ENCODE data around the gene HES3.

HES3 gene

DNA sequence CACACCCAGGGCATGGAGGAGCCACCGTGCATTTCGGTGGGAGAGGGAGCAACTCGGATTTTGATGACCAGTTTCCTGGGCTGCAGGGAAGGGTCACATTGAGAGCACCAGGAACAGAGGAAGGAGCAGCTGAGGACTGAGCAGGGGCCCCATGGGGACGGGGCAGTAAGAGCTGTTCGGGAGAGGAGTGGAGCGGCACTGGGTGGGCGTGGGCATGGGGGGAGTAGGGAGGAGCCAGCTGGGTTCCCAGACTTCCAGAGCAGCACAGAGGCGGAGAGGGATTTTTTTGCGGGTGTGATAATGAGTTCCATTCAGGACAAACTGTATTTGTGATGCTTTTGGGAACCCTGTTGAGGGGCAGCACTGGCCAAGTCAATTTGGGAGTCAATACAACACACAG lies 34.3 kb downstream of the HES3 start:
- no peak for DNase-seq (ENCODE audit: low read depth, low spot score)

DNA sequence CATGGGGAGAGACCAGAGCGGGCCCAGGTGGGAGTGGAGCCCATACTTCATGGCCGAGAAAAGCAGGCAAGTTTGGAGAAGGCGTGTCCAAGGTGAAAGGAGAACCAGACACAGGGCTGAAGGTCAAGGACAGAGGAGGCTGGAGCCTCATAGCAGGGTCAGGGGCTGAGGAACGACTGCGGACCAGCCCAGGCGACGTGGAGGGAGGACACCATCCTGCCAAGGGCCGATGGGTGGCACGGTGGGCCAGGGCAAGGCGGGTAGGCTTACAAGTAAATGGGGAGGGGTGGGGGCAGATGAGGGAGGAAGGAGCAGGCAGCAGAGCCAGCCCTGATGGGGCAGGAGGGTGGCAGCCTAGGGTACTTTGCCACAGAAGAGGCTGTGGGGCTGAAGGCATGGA lies 35.1 kb downstream of the HES3 start:
- DNase-seq (ENCODE audit: low read depth, low spot score): no peak

DNA sequence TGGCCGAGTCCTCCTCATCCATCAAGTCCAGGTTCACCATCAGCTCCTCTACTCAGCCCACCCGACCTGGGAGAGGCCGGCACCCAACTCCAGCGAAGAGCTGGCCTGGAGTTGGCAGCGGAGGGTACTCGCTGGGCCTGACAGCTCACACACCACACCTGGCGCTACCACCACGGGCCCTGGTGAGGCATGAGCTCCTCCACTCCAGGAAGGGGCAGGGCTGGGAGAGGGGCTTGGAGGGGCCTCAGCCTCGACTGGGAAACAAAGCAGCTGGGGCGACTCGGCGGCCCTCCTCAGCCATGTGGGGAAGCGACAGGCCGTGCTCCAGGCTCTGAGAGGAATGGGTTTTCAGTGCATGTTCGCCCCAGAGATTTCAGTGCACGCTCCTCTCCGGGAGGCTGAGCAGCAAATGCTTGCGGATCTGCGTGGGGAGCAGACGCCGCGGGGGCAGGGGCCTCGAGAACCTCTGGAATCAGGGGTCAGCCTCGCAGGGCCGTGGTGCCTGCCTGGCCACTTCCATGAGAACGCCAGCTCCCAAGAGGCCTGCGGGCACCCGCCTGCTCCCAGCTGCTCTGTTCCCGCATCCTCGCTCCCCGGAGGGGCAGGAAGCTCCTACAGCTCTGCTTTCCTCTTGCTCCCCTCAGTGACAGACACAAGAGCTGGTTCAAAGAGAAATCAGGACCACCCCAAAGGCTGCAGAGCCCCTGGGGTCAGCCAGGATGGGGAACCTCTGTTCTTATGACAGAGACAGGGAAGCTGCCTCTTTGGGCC lies 35.8 kb downstream of the HES3 start:
- no peak for DNase-seq (ENCODE audit: low read depth, low spot score)

DNA sequence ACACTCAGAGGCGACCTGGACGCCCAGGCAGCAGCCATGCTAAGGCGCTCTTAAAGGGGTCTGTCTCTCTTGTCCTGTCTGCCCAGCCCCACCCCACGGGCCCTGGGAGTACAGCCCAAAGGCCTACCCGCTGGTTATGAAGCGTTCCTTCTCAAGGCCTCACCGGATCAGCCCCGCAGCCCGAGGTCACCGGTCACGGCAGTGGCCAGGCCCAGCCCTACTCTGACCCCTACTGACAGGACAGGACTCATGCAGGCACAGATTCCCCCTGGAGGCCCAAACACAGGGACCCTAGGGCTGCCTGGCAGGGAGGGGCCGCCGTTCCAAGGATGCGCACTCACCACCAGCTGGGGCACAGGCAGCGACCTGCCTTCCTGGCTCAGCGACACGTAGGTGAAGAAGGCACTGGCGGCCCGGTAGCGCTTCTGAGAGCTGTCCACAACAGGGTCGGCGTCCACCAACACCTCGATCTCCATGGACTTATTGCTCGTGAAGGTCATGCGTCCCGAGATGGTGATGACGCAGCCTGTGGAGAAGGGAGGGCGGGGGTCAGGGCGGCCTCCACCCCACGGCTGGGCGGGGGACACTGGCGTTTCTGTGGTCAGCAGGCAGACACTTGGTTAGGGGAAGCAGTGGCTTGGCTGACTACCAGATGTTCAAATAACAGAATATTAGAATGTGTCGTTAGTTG lies 36.9 kb downstream of the HES3 start:
- DNase-seq (ENCODE audit: low read depth, low spot score): no peak

DNA sequence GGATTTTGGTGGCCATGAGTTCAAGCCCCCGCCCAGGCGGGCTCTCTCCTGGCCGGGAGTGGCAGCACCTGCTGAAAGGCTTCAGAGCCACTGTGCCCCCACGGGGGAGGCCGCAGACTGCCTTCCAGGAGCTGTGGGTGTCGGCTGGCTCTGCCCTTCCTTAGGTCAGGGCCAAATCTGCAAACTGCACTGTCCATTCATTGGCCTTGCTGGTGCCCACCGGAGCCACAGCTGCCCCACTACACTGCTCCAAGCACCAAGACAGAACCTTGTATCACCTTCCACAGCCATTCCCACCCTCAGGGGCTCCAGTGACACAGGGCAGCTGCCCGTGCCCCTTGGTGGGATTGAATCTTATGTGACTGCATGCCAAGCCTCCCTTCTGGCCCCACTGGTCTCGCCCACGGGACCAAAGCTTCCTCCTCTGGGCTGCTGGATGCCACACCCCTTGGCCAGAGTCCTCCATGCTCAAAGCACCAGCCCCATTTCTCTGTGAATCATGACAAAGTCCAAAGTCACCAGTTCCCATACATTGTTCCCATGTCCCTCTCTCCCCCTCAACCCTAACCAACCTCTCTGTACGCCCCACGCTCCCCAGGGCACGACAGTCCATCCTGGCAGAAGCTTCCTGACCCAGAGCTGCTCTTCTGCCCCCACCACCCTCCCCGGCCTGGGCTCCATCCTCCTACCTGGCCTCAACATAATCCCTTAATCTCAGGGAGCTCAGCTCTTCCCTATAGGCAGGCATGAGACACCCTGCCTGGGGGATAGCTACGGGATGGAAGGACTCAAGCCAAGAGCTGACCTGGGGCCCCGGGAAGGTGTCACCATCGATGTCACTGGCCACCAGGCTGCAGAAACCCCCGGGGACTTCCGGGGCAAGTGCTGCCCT lies 37.8 kb downstream of the HES3 start:
- DNase-seq (ENCODE audit: low read depth, low spot score): no peak

DNA sequence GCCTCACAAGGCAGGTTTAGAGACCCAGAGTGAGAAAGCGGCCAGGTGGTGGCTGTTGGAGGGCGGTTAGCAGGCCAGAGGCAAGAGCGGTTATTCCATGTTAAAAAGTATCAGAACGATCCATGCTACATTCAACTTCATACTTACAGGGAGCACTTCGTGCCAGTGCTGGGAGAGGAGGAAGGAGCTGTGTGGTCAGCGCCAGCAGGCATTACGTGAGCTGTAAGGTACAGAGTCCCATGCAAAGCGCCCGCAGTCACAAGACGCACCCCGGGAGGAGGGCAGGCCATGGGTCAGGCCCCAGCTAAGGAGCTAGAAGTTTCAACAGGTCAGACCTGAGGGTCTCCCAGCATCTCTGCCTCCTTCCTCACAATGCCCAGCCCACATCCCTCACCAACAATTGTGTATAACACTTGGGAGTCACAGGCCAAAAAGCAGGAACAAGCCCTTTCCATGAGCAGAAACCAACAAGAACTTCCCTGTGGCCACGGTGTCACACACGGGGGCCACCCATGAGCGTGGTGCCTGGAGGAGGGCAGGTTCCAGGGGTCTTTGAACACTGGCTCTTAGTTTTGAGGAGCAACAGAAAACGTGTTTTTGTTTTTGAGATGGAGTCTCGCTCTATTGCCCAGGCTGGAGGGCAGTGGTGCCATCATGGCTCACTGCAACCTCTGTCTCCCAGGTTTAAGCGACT lies 38.7 kb downstream of the HES3 start:
- DNase-seq (ENCODE audit: low read depth, low spot score): no peak

DNA sequence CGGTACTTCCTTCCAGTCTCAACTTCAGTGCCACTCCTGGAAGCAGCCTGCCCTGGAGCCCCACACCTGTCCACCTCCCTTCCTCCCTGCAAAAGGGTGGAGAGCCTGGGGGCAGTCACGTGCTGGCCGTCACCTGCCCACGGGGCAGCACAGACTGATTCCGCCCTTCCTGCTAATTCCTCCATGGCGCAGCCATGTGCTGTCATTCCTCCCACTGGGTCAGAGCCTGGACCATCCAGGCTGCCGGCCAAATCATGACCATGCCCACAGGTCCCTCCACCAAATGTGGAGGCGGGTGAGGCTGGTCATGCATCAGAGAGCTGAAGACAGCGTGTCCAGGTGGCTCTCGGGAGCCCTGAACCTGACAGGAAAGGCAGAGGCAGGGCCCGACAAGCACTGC lies 41.4 kb downstream of the HES3 start:
- no peak for DNase-seq (ENCODE audit: low read depth, low spot score)

DNA sequence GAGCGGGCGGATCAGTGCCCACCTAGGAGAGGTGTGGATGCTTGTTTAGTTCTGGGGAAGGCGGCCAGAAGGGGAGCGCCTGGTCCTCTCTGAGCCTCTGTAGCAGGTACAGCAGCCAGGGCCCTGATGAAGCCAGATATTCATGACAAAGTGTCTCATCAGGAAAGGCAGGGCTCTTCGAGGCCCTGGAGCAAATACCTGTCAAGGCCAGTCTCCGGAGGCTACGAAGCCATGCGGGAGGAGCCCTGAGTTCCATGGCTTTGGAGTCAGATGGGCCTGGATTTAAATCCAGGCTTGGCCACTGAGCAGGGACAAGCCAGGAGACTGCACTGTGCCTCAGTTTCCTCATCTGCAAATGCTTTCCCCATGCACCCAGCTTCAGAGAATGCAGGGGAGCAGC lies 42.3 kb downstream of the HES3 start:
- no peak for DNase-seq (ENCODE audit: low read depth, low spot score)

DNA sequence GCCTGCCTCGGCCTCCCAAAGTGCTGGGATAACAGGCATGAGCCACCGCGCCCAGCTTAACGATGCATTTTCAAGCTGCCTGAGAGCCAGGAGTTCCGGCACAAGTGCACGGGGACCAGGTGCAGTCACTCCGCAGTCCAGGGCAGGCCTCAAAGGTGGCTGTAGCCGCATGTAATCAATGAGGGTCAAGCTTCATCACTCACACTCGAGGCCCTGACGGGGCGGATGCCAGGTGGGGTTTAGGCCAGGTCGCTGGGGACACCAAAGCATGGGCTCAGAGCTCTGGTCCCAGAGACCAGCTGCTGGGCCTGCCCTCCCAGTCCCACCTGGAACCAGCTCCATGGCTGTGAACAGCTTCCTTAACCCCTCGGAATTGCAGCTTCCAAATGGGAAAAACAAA lies 43.0 kb downstream of the HES3 start:
- DNase-seq (ENCODE audit: low read depth, low spot score): no peak

DNA sequence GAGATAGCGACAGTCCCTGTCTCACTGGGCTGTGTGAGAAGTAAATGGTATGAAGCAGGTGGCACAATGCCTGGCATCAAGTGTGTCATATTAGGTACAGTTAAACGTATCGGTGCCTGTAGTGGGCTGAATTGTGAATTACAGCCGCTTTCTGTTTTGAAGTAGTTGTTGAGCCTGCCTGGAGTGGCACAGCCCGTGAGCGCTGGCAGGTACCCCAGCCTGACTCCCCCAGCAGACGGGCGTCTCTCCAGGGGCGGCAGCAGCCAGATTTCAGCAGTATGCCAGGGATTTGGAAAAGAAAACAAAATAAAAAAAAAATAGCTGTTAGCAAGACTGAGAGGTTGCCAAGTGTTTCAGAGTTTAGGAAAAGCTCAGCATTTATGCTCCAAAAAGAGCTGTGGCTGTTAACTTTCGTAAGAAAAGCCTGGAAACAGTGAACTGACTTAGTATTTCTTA lies 43.5 kb downstream of the HES3 start:
- DNase-seq (ENCODE audit: low read depth, low spot score): no peak

DNA sequence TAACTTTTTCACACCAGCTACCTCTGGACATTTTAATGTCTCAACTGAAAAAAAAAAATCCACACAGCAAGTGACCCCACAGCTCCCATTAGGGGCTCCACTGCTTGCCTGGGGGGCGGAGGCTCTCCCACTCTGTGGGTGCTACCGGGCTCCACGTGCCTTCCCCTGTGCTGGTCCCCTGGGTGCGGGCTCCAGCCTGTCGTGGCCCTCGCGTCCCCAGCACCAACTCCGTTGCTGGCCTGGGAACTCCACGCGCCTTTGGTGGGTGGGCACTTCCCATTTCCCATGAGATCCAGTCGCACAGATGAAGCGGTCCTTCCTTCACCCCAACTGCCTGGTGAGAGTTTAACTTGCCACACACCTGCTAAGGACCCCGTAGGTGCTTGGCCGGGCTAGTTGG lies 44.0 kb downstream of the HES3 start:
- no peak for DNase-seq (ENCODE audit: low read depth, low spot score)

DNA sequence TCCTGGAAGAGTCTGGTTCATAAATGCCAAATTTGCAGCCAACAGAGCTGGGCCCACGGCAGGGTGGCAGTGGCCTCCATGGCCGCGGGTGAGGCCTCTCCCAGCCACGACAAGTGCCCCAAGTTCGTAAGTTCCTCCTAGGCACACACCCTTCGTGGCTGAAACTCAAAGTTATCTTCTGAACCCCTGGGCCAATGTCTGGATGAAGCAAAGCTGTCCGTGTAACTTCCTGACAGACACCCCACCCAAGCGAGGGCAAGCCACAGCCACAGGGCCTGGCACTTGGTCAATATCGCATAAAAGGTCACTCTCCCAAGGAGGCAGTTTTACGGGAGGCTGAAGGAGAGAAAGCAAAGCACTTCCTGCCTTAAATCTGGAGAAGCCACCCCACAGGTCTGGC lies 44.7 kb downstream of the HES3 start:
- no peak for DNase-seq (ENCODE audit: low read depth, low spot score)

DNA sequence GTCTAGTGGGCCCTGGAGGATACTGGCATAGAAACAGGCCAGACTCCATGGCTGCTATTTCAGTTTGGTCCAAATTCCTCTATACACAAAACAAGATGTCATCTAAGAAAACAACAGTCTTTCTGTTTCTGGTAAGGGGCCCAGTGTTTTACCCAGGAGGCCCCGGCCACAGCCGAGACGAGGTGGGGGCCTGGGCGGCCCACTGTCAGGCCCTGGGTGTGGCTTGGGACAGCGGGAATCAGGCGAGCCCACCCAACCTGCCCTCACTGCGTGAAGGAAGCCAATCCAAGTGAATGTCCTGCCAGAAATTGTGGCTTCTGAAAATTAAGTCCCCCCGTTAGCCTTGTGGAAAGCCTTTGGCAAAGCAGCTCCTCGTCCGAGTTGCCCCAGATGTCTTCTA lies 48.1 kb downstream of the HES3 start:
- no peak for DNase-seq (ENCODE audit: low read depth, low spot score)

DNA sequence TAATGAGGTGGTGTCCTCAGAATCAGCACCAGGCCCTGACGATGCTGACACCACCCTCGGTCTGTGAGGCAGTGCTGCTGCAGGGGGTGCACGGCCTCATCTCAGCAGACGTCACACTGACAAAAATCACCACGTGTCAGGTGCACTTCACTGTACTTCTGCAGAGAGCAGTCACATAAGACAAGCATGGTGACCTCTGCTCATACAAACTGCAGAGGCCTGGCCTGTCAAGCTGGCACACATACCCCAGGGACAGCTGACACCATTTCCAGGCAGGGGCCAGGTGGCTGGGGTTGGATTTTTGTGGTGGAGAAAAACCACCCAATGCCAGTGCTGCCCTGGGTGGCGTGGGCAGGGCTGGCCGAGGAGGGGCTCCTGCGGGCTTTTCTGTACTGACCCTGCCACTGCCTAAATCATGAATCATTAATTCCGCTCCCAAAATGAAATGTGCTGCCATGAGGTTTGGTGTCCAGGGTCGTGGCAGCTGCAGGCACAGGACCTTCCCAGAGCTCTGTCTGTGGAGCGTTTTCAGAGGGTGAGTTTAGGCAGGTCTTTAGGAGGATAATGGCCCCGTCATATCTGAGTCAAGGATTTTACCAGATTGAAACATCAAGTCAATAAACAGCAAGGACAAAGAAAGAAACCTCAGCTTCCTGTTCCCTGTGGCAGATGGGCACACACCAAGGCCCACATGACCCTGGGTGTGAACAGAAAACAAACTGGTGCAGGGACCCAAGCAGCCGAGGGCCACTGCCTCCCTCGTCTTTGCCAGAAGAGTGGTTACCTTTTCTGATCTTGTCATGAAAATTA lies 50.3 kb downstream of the HES3 start:
- DNase-seq (ENCODE audit: low read depth, low spot score): no peak

DNA sequence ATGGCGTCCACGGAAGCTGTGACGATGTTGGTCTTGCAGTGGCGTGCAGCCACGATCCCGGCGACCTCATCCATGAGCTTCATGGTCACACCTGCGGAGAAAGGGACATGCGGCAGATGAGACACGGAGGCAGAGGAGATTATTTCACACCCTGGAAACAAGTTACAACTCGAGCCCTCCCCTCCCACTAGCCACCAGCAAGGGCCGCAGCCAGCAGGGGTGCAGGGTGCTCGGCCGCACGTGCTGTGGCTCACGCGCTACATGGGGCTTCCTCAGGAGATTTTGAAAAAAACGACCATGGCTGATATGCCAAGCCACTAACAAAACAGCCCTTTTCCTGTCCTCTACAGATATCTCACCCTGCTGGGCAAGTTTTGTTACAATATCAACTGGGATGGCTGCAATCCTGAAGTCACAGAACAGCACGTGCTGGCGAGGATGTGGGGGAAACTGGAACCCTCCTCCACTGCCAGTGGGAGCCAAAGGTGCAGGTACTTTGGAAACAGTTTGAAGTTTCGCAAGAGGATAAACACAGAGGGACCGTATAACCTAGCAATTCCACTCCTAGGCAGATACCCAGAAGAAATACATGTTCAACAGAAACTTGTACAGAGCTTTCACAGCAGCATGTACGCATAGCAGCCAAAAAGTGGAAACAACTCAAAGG lies 51.0 kb downstream of the HES3 start:
- DNase-seq (ENCODE audit: low read depth, low spot score): no peak
